ENCODE measurements around the gene EVL. TPM values are rescaled to one million over a fixed set of nuclear protein-coding genes. Genes with fewer than 3 reads are reported as not detected.

Gene EVL
- total RNA-seq, 2 donors from 2014 or later: 53.1 to 102 TPM

- no peak for DNase-seq (ENCODE audit: low spot score)
- no peak overlapping the region for H3K4me3 ChIP-seq
- no peaks in the 10 kb centered on the region for H3K4me1 ChIP-seq (ENCODE audit: control insufficient read depth in 1 of 2, low read depth in 2 of 2)
- no peak overlapping the region for H3K27ac ChIP-seq
- TF ChIP-seq CTCF (IDR thresholded peaks at IDR 0.05): no peak
- no peak for ATAC-seq (ENCODE audit: insufficient number of reproducible peaks, low FRiP score, low read depth)
- no peaks in the 10 kb centered on the region for H3K36me3 ChIP-seq
- H3K9me3 ChIP-seq: no peaks in the 10 kb centered on the region
- no peaks in the 10 kb centered on the region for H3K27me3 ChIP-seq (replicated peaks; ENCODE audit: insufficient read depth)
Observed at GRCh38 chr14:100144645-100144995, 79.4 kb downstream of the EVL start.

- DNase-seq (ENCODE audit: low spot score) (no peak), ATAC-seq (ENCODE audit: insufficient number of reproducible peaks, low FRiP score, low read depth) (no peak)
- Histone ChIP-seq H3K36me3 (no peaks in the 10 kb centered on the region), H3K27me3 (replicated peaks; ENCODE audit: insufficient read depth) (no peaks in the 10 kb centered on the region), H3K27ac (no peak overlapping the region), H3K4me1 (ENCODE audit: control insufficient read depth in 1 of 2, low read depth in 2 of 2) (no peaks in the 10 kb centered on the region), H3K9me3 (no peaks in the 10 kb centered on the region), H3K4me3 (no peak overlapping the region)
- TF ChIP-seq CTCF (IDR thresholded peaks at IDR 0.05): no peak
Observed at GRCh38 chr14:100144996-100145646, 79.9 kb downstream of the EVL start.

- TF ChIP-seq CTCF (IDR thresholded peaks at IDR 0.05): no peak
- Histone ChIP-seq H3K27me3 (replicated peaks; ENCODE audit: insufficient read depth) (no peaks in the 10 kb centered on the region), H3K4me1 (ENCODE audit: control insufficient read depth in 1 of 2, low read depth in 2 of 2) (no peaks in the 10 kb centered on the region), H3K9me3 (no peaks in the 10 kb centered on the region), H3K27ac (no peak overlapping the region), H3K36me3 (no peaks in the 10 kb centered on the region), H3K4me3 (no peak overlapping the region)
- DNase-seq (ENCODE audit: low spot score) (no peak), ATAC-seq (ENCODE audit: insufficient number of reproducible peaks, low FRiP score, low read depth) (no peak)
Observed at GRCh38 chr14:100145682-100146464, 80.7 kb downstream of the EVL start.

- no peak overlapping the region for H3K27ac ChIP-seq
- H3K27me3 ChIP-seq (replicated peaks; ENCODE audit: insufficient read depth): no peaks in the 10 kb centered on the region
- no peak for TF ChIP-seq CTCF (IDR thresholded peaks at IDR 0.05)
- no peak overlapping the region for H3K4me3 ChIP-seq
- DNase-seq (ENCODE audit: low spot score) (no peak), ATAC-seq (ENCODE audit: insufficient number of reproducible peaks, low FRiP score, low read depth) (no peak)
- no peaks in the 10 kb centered on the region for H3K36me3 ChIP-seq
- H3K9me3 ChIP-seq: no peaks in the 10 kb centered on the region
- H3K4me1 ChIP-seq (ENCODE audit: control insufficient read depth in 1 of 2, low read depth in 2 of 2): no peaks in the 10 kb centered on the region
Observed at GRCh38 chr14:100146531-100147091, 81.4 kb downstream of the EVL start.

GRCh38 chr14:100147181-100147631 is 82.0 kb downstream of the EVL start:
- Histone ChIP-seq H3K27me3 (replicated peaks; ENCODE audit: insufficient read depth) (no peaks in the 10 kb centered on the region), H3K4me1 (ENCODE audit: control insufficient read depth in 1 of 2, low read depth in 2 of 2) (no peaks in the 10 kb centered on the region), H3K4me3 (no peak overlapping the region), H3K36me3 (no peaks in the 10 kb centered on the region), H3K27ac (no peak overlapping the region), H3K9me3 (no peaks in the 10 kb centered on the region)
- no peak for TF ChIP-seq CTCF (IDR thresholded peaks at IDR 0.05)
- DNase-seq (ENCODE audit: low spot score): no peak
- ATAC-seq (ENCODE audit: insufficient number of reproducible peaks, low FRiP score, low read depth): no peak

All from thoracic aorta (tissue), 2 donors.